SK-N-SH (cell line): ENCODE results near the gene CASZ1.

Experiments
- CHD2 ChIP-seq: fragments of 150-350 bp; IDR thresholded peaks from 2 replicates; pipeline ENCODE4 v1.6.1; 2018; ENCODE audit warnings: low read length; ENCODE audit not compliant: partially characterized antibody
- EP300 ChIP-seq, 2 experiments: IDR thresholded peaks; 2 replicates each; pipeline versions ENCODE4 v1.4.0 to v1.6.1; 2012; ENCODE audit warnings: borderline replicate concordance in 1 of 2, low read depth in 1 of 2, low read length in 1 of 2
- EZH2phosphoT487 ChIP-seq: fragments of 200-600 bp; sonication (generic); IDR thresholded peaks from 2 replicates; pipeline ENCODE4 v1.6.1; 2017; ENCODE audit warnings: low read depth, mixed run types, mild to moderate bottlenecking, antibody characterized with exemption, moderate library complexity, borderline replicate concordance
- GABPA ChIP-seq: IDR thresholded peaks from 2 replicates; pipeline ENCODE4 v1.4.0; 2012; ENCODE audit warnings: low read depth, mild to moderate bottlenecking
- POLR2AphosphoS5 ChIP-seq: IDR thresholded peaks from 2 replicates; pipeline ENCODE4 v1.6.1; 2012; ENCODE audit warnings: low read depth, low read length
- SMC3 ChIP-seq: IDR thresholded peaks from 2 replicates; pipeline ENCODE4 v1.6.1; 2012; ENCODE audit warnings: low read depth, low read length, improper control_type of control experiment
- YY1 ChIP-seq: IDR thresholded peaks from 2 replicates; pipeline ENCODE4 v1.4.0; 2012; ENCODE audit warnings: low read depth, mild to moderate bottlenecking
- TF ChIP-seq, protein P1 (sequence below): fragments of 200-600 bp; sonication (generic); IDR thresholded peaks from 2 replicates; pipeline ENCODE4 v1.6.1; 2017; ENCODE audit warnings: antibody characterized with exemption, mild to moderate bottlenecking, moderate library complexity
- TF ChIP-seq, protein P2 (sequence below): fragments of 150-350 bp; IDR thresholded peaks from 2 replicates; pipeline ENCODE4 v1.6.1; 2017; ENCODE audit warnings: antibody characterized with exemption, low read length, low read depth, borderline replicate concordance
- TF ChIP-seq, protein P3 (sequence below): IDR thresholded peaks from 2 replicates; pipeline ENCODE4 v1.6.1; 2012; ENCODE audit warnings: mild to moderate bottlenecking, low read depth, low read length, moderate library complexity

DNA sequence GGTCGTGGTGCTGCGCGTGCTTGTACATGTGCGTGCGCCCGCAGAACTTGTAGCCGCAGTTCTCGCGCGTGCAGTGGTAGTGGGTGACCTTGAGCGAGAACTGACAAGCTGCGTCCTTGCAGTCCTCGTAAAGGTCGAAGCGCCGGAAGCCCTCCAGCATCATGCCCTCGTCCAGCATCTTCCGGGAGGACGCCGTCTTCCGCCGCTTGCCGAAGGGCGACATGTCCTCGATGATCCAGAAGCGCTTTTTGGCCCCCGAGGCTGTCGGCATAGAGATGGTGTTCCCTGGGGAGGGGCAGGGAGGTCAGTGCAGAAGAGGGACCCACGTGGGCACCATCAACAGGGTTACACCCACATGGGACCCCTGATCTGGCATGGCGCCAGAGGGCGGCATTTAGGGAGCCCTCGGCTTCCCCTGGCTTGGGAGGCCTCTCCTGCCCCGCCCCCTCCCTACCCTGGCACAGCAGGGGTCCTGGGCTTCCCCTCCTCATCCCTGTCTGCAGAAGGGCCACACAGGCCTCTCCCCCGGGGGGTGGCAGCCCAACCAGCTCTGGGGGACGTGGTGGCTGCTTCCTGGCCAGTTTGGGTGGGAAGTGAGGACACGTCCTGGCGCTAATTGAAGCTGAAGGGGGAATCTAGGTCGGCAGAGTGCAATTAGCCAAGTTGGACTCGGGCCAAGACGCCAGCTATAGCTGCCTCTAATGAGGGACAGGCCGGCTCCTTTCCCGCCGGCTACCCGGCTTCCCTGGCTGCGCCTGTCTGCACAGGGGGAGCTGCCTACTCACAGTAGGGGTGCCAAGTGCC lies 156.5 kb downstream of the CASZ1 start:
- TF ChIP-seq SMC3 (no peak), POLR2AphosphoS5 (no peak), GABPA (no peak), CHD2 (no peak), EZH2phosphoT487 (no peak), EP300 (IDR thresholded peaks at IDR 0.05; ENCODE audit: borderline replicate concordance in 1 of 2, low read depth in 1 of 2, low read length in 1 of 2) (peak in 1 of 2 experiments; percentile 69; a peak in 2 of 4 replicates), YY1 (no peak)
- TF ChIP-seq, protein P1, sequence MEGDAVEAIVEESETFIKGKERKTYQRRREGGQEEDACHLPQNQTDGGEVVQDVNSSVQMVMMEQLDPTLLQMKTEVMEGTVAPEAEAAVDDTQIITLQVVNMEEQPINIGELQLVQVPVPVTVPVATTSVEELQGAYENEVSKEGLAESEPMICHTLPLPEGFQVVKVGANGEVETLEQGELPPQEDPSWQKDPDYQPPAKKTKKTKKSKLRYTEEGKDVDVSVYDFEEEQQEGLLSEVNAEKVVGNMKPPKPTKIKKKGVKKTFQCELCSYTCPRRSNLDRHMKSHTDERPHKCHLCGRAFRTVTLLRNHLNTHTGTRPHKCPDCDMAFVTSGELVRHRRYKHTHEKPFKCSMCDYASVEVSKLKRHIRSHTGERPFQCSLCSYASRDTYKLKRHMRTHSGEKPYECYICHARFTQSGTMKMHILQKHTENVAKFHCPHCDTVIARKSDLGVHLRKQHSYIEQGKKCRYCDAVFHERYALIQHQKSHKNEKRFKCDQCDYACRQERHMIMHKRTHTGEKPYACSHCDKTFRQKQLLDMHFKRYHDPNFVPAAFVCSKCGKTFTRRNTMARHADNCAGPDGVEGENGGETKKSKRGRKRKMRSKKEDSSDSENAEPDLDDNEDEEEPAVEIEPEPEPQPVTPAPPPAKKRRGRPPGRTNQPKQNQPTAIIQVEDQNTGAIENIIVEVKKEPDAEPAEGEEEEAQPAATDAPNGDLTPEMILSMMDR, result no peak
- TF ChIP-seq, protein P2, sequence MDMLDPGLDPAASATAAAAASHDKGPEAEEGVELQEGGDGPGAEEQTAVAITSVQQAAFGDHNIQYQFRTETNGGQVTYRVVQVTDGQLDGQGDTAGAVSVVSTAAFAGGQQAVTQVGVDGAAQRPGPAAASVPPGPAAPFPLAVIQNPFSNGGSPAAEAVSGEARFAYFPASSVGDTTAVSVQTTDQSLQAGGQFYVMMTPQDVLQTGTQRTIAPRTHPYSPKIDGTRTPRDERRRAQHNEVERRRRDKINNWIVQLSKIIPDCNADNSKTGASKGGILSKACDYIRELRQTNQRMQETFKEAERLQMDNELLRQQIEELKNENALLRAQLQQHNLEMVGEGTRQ, result no peak
- TF ChIP-seq, protein P3, sequence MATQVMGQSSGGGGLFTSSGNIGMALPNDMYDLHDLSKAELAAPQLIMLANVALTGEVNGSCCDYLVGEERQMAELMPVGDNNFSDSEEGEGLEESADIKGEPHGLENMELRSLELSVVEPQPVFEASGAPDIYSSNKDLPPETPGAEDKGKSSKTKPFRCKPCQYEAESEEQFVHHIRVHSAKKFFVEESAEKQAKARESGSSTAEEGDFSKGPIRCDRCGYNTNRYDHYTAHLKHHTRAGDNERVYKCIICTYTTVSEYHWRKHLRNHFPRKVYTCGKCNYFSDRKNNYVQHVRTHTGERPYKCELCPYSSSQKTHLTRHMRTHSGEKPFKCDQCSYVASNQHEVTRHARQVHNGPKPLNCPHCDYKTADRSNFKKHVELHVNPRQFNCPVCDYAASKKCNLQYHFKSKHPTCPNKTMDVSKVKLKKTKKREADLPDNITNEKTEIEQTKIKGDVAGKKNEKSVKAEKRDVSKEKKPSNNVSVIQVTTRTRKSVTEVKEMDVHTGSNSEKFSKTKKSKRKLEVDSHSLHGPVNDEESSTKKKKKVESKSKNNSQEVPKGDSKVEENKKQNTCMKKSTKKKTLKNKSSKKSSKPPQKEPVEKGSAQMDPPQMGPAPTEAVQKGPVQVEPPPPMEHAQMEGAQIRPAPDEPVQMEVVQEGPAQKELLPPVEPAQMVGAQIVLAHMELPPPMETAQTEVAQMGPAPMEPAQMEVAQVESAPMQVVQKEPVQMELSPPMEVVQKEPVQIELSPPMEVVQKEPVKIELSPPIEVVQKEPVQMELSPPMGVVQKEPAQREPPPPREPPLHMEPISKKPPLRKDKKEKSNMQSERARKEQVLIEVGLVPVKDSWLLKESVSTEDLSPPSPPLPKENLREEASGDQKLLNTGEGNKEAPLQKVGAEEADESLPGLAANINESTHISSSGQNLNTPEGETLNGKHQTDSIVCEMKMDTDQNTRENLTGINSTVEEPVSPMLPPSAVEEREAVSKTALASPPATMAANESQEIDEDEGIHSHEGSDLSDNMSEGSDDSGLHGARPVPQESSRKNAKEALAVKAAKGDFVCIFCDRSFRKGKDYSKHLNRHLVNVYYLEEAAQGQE, result no peak
